ENCODE measurements around the gene IQSEC3.

IQSEC3 gene

DNA sequence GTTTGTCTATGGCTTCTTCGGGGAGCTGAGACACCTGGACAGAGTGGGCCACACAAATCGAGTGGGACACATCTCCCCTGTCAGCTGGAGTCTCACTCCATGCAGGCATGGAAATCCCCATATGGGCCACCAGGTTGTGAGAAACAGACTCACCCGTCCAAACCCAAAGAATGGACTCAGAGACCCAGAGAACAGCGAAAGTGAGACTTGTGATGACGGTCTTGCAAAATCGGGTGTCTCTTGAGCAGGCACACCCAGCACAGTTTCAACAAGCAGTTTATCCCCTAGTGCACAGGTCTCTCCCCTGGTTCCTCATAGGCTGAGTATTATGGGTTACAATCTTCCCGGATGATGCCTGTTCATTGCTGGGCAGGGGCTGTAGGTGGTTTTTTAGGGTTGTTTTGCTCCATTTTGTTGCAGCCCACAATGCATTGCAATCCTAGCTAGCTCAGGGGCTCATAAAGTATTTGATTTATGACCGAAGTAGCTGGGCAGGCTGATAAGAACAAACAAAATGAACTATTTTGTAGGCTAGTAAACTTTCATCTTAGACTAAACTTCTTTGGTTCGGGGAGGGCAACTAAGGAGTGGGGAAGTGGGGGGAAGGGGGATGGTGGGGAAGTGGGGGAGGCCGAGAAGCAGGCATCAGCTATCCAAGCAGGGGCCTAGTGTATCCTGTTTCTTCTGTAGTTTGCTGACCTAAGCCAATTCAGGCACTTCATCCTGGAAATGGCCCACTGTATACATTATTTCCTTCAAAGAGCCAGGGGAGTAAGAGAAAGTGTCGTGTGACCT, 45.3 kb downstream of the IQSEC3 start:
- no peak overlapping the region for H2BK15ac ChIP-seq (ENCODE audit: low read length)
- H2AK5ac ChIP-seq (ENCODE audit: low read depth, low read length) = no peak overlapping the region
- no peak overlapping the region for H2AFZ ChIP-seq (ENCODE audit: low read length)
- H3K79me1 ChIP-seq (ENCODE audit: low read depth, low read length) = no peaks in the 10 kb centered on the region
- no peak overlapping the region for H3K27ac ChIP-seq (replicated peaks; ENCODE audit: low read length)
- H3K4me2 ChIP-seq (ENCODE audit: insufficient read depth, low read length, poor library complexity, severe bottlenecking) = no peak overlapping the region
- H2BK12ac ChIP-seq (ENCODE audit: low read length) = no peak overlapping the region
- no peak overlapping the region for H3K18ac ChIP-seq (ENCODE audit: low read length)
- peaks cover 0 to 9% of the 10 kb centered on the region in 2 donors for H3K4me1 ChIP-seq (ENCODE audit: control insufficient read depth in 2 of 2, insufficient read depth in 1 of 2, low read depth in 1 of 2, low read length in 2 of 2)
- no peak overlapping the region for H2BK120ac ChIP-seq (ENCODE audit: low read depth, low read length)
- H3K9me3 ChIP-seq (replicated peaks in 1 of 2; ENCODE audit: control insufficient read depth in 2 of 2, insufficient read depth in 1 of 2, low read depth in 1 of 2, low read length in 2 of 2) = no peaks in the 10 kb centered on the region
- H4K8ac ChIP-seq (ENCODE audit: low read depth, low read length) = no peak overlapping the region
- H3K23ac ChIP-seq (ENCODE audit: low read depth, low read length, poor library complexity) = no peak overlapping the region
- H2BK5ac ChIP-seq (ENCODE audit: low read length) = no peak overlapping the region
- H3K14ac ChIP-seq (ENCODE audit: low read length) = no peak overlapping the region
- H3K4me3 ChIP-seq (ENCODE audit: low read length in 2 of 2) = no peak overlapping the region
- DNase-seq (ENCODE audit: low spot score) = no peak
- H3K4ac ChIP-seq (ENCODE audit: low read length) = no peak overlapping the region
- no CpG with 5 or more reads among the region's 11 CpGs for WGBS, 2 donors (ENCODE audit: extremely low coverage in 2 of 2, insufficient read length in 2 of 2, insufficient replicate concordance in 1 of 2)
- no peak overlapping the region for H4K91ac ChIP-seq (ENCODE audit: low read depth, low read length, poor library complexity)
- H3K27me3 ChIP-seq (ENCODE audit: control insufficient read depth in 3 of 3, insufficient read depth in 3 of 3, low read depth in 1 of 3, low read length in 3 of 3) = peaks cover 0 to 41% (median 0%) of the 10 kb centered on the region in 3 experiments
- H3K36me3 ChIP-seq (replicated peaks in 1 of 2; ENCODE audit: control insufficient read depth in 2 of 2, insufficient read depth in 2 of 2, low read length in 2 of 2) = no peaks in the 10 kb centered on the region
- H3K9ac ChIP-seq (ENCODE audit: low read depth, low read length, poor library complexity) = no peak overlapping the region

DNA sequence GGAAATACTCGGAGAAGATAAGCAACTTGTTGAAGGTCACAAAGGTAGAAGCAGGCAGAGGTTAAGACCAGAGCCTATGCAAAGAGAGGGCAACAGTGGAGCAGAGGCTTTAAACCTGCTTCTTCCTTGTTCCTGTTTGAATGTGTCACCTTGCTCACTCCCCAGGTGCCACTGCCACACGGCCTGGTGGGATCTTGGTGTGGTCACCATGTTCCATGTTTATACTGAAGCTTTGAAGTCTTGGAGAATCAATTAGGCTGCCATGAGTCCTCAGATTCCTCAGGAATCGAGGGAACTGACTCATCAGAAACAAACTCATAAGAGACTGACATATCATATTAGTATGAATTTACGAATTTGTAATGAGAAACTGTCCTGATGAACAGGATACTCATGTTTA, 46.8 kb downstream of the IQSEC3 start:
- Histone ChIP-seq H3K27me3 (ENCODE audit: control insufficient read depth in 3 of 3, insufficient read depth in 3 of 3, low read depth in 1 of 3, low read length in 3 of 3) (peaks cover 0 to 45% (median 0%) of the 10 kb centered on the region in 3 experiments), H2BK12ac (ENCODE audit: low read length) (no peak overlapping the region)
- WGBS, 2 donors (ENCODE audit: extremely low coverage in 2 of 2, insufficient read length in 2 of 2, insufficient replicate concordance in 1 of 2) = no CpG with 5 or more reads among the region's 4 CpGs

DNA sequence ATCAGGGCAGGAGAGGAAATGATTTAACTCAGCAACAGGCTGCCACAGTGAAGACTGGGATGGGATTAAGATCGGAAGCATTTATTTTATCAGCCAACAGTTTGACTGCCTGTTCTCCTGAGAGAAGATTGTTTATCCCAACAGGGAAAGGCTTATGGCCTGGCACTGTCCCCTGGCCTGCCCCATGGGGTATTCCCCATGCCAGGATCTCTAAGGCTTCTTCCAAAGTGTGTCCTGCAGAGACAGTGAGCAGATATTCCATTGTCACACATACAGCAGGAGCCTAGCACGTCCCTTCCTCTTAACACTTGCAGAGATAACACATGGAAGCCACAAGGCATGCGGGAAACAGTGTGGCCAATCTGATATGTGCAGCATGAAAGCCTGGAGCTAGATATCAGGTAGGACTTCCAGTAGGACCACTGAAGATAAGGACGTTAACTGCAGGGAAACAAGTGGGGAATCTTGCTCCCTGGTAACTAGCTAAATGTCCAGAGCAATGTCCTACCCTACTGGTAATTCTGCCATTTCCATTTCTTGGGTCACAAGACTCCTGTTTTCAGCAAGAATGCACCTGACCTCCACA, 48.2 kb downstream of the IQSEC3 start:
- H3K4me2 ChIP-seq (ENCODE audit: insufficient read depth, low read length, poor library complexity, severe bottlenecking) = no peak overlapping the region
- peaks cover 0 to 33% (median 0%) of the 10 kb centered on the region in 3 experiments for H3K27me3 ChIP-seq (ENCODE audit: control insufficient read depth in 3 of 3, insufficient read depth in 3 of 3, low read depth in 1 of 3, low read length in 3 of 3)
- no peak overlapping the region for H2BK15ac ChIP-seq (ENCODE audit: low read length)
- no peak overlapping the region for H2AFZ ChIP-seq (ENCODE audit: low read length)
- no peak overlapping the region for H2BK120ac ChIP-seq (ENCODE audit: low read depth, low read length)
- no peak overlapping the region for H2AK5ac ChIP-seq (ENCODE audit: low read depth, low read length)
- no peak overlapping the region for H4K91ac ChIP-seq (ENCODE audit: low read depth, low read length, poor library complexity)
- no peak overlapping the region for H3K27ac ChIP-seq (replicated peaks; ENCODE audit: low read length)
- no peak overlapping the region for H4K8ac ChIP-seq (ENCODE audit: low read depth, low read length)
- H3K4ac ChIP-seq (ENCODE audit: low read length) = no peak overlapping the region
- H3K18ac ChIP-seq (ENCODE audit: low read length) = no peak overlapping the region
- no peak overlapping the region for H3K4me3 ChIP-seq (ENCODE audit: low read length in 2 of 2)
- no peak overlapping the region for H3K14ac ChIP-seq (ENCODE audit: low read length)
- H3K23ac ChIP-seq (ENCODE audit: low read depth, low read length, poor library complexity) = no peak overlapping the region
- H3K36me3 ChIP-seq (replicated peaks in 1 of 2; ENCODE audit: control insufficient read depth in 2 of 2, insufficient read depth in 2 of 2, low read length in 2 of 2) = no peaks in the 10 kb centered on the region
- no peak overlapping the region for H2BK5ac ChIP-seq (ENCODE audit: low read length)
- no peaks in the 10 kb centered on the region for H3K79me1 ChIP-seq (ENCODE audit: low read depth, low read length)
- DNase-seq (ENCODE audit: low spot score) = no peak
- no peaks in the 10 kb centered on the region for H3K9me3 ChIP-seq (replicated peaks in 1 of 2; ENCODE audit: control insufficient read depth in 2 of 2, insufficient read depth in 1 of 2, low read depth in 1 of 2, low read length in 2 of 2)
- H2BK12ac ChIP-seq (ENCODE audit: low read length) = no peak overlapping the region
- no CpG with 5 or more reads among the region's 4 CpGs for WGBS, 2 donors (ENCODE audit: extremely low coverage in 2 of 2, insufficient read length in 2 of 2, insufficient replicate concordance in 1 of 2)
- no peak overlapping the region for H3K9ac ChIP-seq (ENCODE audit: low read depth, low read length, poor library complexity)
- peaks cover 0 to 6% of the 10 kb centered on the region in 2 donors for H3K4me1 ChIP-seq (ENCODE audit: control insufficient read depth in 2 of 2, insufficient read depth in 1 of 2, low read depth in 1 of 2, low read length in 2 of 2)

More for the DNA sequence above, 46.8 kb downstream of the IQSEC3 start:
- DNase-seq (ENCODE audit: low spot score) = no peak
- H2AK5ac ChIP-seq (ENCODE audit: low read depth, low read length) = no peak overlapping the region
- no peaks in the 10 kb centered on the region for H3K79me1 ChIP-seq (ENCODE audit: low read depth, low read length)
- H3K9me3 ChIP-seq (replicated peaks in 1 of 2; ENCODE audit: control insufficient read depth in 2 of 2, insufficient read depth in 1 of 2, low read depth in 1 of 2, low read length in 2 of 2) = no peaks in the 10 kb centered on the region
- H3K18ac ChIP-seq (ENCODE audit: low read length) = no peak overlapping the region
- no peak overlapping the region for H4K91ac ChIP-seq (ENCODE audit: low read depth, low read length, poor library complexity)
- H3K4me1 ChIP-seq (ENCODE audit: control insufficient read depth in 2 of 2, insufficient read depth in 1 of 2, low read depth in 1 of 2, low read length in 2 of 2) = peaks cover 0 to 9% of the 10 kb centered on the region in 2 donors
- no peak overlapping the region for H3K9ac ChIP-seq (ENCODE audit: low read depth, low read length, poor library complexity)
- no peak overlapping the region for H4K8ac ChIP-seq (ENCODE audit: low read depth, low read length)
- no peak overlapping the region for H3K4me2 ChIP-seq (ENCODE audit: insufficient read depth, low read length, poor library complexity, severe bottlenecking)
- no peak overlapping the region for H3K4ac ChIP-seq (ENCODE audit: low read length)
- no peak overlapping the region for H3K27ac ChIP-seq (replicated peaks; ENCODE audit: low read length)
- no peaks in the 10 kb centered on the region for H3K36me3 ChIP-seq (replicated peaks in 1 of 2; ENCODE audit: control insufficient read depth in 2 of 2, insufficient read depth in 2 of 2, low read length in 2 of 2)
- H2AFZ ChIP-seq (ENCODE audit: low read length) = no peak overlapping the region
- no peak overlapping the region for H2BK120ac ChIP-seq (ENCODE audit: low read depth, low read length)
- no peak overlapping the region for H2BK5ac ChIP-seq (ENCODE audit: low read length)
- no peak overlapping the region for H3K23ac ChIP-seq (ENCODE audit: low read depth, low read length, poor library complexity)
- H3K14ac ChIP-seq (ENCODE audit: low read length) = no peak overlapping the region
- H3K4me3 ChIP-seq (ENCODE audit: low read length in 2 of 2) = no peak overlapping the region
- H2BK15ac ChIP-seq (ENCODE audit: low read length) = no peak overlapping the region

DNA sequence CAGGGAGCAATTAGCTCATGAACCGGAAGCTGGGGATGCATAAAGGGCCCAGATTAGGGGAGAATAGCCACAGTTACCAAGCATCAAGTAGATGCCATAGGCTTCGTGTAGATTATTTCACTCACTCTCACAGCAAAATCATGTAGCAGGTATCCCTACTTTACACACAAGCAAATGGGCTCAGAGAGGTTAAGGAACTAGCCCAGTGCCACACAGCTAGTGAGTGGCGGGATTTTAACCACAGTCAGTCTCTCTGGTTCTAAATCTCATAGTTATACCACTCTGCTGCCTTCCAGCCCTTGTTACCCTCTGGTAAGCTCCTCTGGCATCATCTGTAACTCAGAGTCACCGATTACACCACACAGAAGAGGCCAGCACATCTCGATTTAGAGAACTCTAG, 49.0 kb downstream of the IQSEC3 start:
- Histone ChIP-seq H3K23ac (ENCODE audit: low read depth, low read length, poor library complexity) (no peak overlapping the region), H3K4me1 (ENCODE audit: control insufficient read depth in 2 of 2, insufficient read depth in 1 of 2, low read depth in 1 of 2, low read length in 2 of 2) (no peaks in the 10 kb centered on the region), H4K91ac (ENCODE audit: low read depth, low read length, poor library complexity) (no peak overlapping the region), H3K27ac (replicated peaks; ENCODE audit: low read length) (no peak overlapping the region), H3K36me3 (replicated peaks in 1 of 2; ENCODE audit: control insufficient read depth in 2 of 2, insufficient read depth in 2 of 2, low read length in 2 of 2) (no peaks in the 10 kb centered on the region), H3K4me3 (ENCODE audit: low read length in 2 of 2) (no peak overlapping the region), H2BK120ac (ENCODE audit: low read depth, low read length) (no peak overlapping the region), H3K18ac (ENCODE audit: low read length) (no peak overlapping the region), H3K9ac (ENCODE audit: low read depth, low read length, poor library complexity) (no peak overlapping the region), H2BK12ac (ENCODE audit: low read length) (no peak overlapping the region), H2BK5ac (ENCODE audit: low read length) (no peak overlapping the region), H4K8ac (ENCODE audit: low read depth, low read length) (no peak overlapping the region), H3K9me3 (replicated peaks in 1 of 2; ENCODE audit: control insufficient read depth in 2 of 2, insufficient read depth in 1 of 2, low read depth in 1 of 2, low read length in 2 of 2) (no peaks in the 10 kb centered on the region), H2AFZ (ENCODE audit: low read length) (no peak overlapping the region), H3K14ac (ENCODE audit: low read length) (no peak overlapping the region), H3K27me3 (ENCODE audit: control insufficient read depth in 3 of 3, insufficient read depth in 3 of 3, low read depth in 1 of 3, low read length in 3 of 3) (peaks cover 0 to 29% (median 0%) of the 10 kb centered on the region in 3 experiments), H3K4ac (ENCODE audit: low read length) (no peak overlapping the region), H2BK15ac (ENCODE audit: low read length) (no peak overlapping the region), H2AK5ac (ENCODE audit: low read depth, low read length) (no peak overlapping the region), H3K79me1 (ENCODE audit: low read depth, low read length) (no peaks in the 10 kb centered on the region), H3K4me2 (ENCODE audit: insufficient read depth, low read length, poor library complexity, severe bottlenecking) (no peak overlapping the region)
- no peak for DNase-seq (ENCODE audit: low spot score)
- no CpG with 5 or more reads among the region's 5 CpGs for WGBS, 2 donors (ENCODE audit: extremely low coverage in 2 of 2, insufficient read length in 2 of 2, insufficient replicate concordance in 1 of 2)

Measured in neuronal stem cell (in vitro differentiated cells).